Suppressor macrophage treated with lipopolysaccharide for 1 hour (primary cell): ENCODE data around the gene DPP10.
"Not testable (repeated sequence)": the region's sequence is repeated elsewhere in the genome, so short reads cannot be mapped to it uniquely, and the experiment has no call there.

Source experiments
- DNase-seq, 3 donors: peaks; one replicate each; pipeline ENCODE4 v3.0.0-alpha.2; 2020 to 2022

The DPP10 gene

DNA sequence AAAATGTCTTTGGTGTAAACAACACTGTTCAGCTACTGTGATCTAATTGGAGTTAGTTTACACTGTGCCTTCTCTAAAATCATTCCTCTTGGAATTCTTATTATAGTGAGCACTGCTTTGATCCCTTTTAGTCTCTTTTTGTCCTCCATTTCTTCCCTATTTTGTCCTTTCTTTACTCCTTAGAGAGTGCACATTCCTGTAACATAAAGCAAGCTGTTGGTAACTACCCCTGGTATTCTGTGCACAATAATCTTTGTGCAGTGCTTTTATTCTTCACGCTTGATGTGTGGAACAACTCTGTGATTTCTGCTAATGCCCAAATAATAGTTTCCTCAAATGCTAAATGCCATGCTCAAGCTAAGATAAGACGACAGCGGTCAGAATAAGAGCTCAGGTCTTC, 401.5 kb downstream of the DPP10 start:
- no peak for DNase-seq

DNA sequence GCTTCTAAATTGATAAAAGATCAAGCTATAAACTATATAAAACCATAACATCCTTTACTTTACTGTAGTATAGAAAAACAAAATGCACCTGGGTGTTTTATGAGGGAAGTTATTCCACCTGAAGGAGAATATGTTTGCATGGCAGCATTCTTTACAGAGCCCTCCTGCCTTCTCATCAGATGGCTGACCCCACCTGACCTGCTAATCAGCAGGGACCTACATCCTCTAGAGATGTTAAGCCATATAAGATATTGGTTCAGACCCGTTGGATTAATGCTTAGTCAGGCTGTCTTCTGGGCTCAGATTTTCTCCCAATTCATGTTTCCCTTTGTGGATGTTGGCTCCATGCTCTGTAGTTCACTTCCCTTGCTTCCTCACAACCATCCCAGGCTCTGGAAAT, 414.8 kb downstream of the DPP10 start:
- DNase-seq: no peak

DNA sequence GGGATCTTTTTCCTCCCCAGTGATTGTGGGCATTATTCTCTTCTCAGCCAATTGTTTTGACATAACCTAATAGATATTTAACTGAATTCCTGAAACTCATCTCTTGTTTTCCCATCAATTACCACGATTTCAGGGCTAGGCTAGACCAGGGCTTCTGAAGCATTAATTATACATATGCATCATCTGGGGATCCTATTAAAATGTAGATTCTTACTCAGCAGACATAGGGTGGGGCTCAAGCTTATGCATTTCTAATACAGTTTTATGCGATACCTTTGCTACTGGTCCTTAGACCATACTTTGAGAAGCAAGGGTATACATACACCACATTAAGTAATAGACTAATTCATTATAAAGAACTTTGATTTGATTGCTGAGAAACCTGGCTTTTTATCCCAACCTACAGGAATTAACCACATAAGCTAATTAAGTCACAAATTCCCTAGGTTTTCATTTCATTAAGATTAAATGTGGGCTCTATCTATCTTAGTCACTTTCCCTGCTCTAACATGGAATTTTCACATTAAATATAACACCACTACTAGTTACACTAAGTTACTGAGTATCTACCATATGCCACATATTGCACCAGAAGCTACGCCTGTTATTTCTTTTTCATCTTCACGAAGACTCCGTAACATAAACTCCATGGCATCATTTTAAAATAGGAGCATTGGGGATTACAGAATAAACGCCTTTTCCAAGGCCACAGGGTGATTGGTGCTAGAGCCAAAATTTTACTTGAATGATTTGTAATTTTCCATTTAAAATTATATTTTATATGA, 417.5 kb downstream of the DPP10 start:
- DNase-seq: no peak

DNA sequence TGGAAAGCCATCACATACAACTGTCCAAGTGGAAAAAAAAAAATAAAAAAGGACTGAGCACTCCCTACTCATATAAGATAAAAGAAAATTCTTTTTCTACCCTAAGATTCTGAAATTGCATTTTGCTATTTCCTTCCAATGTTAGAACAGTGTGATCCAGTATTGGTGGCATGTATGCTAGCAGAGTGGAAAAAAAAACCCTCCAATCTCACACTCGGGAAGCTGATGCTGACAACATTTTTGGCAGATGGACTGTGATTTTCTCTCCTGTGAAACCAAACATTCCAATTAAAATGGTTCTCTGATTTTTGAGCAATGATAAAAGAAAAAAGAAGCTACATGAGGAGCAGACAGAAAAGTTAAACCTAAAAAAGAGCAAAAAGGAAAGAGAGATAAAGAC, 419.8 kb downstream of the DPP10 start:
- no peak for DNase-seq

DNA sequence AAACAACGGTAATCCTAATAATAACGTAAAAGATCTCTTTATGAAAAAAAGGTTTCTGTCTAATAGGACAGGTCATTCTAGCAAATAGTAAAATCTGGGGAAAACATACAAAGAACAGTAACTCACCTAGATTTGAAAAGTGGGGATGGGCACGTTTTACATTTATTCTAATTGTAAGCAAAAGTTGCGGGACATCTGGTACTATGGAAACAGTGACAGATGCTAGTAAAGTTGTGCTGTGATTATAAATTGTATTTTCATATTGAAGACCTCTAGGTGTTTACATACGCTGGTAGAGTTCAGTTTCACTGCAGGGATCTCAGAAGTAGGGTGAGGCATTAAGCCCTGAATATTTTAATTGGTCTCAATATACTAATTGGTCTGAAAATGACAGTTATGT, 422.5 kb downstream of the DPP10 start:
- no peak for DNase-seq

DNA sequence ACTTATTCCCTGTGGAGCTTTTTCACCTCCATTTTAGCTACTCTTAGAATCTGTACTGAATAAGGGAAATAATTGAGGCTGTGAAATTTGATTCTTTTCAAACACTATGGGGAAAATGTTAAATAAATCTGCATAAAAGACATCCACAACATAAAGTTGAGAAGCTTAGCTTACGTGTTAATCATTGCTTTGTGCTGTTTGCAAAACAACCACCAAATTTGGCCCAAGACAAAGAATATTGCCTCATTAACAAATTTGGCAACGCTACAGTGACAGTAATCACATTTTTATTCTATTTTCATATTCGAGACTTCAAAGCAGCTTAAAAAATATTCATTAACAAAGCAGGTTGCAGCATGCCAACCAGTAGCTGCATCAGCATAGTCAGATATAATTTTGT, 437.6 kb downstream of the DPP10 start:
- DNase-seq: no peak

DNA sequence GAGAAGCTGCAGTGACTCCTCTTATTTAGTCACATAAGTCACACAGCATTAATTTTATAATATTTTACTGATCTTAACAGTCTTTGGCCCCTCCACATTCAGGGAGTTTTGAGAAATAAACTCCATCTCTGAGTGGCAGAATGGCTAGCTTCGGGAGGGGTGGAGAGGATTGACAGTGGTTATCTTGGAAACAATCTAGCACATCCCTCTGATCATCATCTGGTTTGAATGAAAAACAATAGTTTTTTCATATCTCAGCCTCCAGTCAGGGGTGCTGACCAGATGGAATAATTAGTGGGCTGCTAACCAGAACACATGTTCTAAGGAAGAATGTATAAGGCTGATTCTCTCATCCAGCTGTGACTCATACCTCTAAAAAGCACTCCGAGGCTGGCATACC, 477.5 kb downstream of the DPP10 start:
- DNase-seq: no peak

DNA sequence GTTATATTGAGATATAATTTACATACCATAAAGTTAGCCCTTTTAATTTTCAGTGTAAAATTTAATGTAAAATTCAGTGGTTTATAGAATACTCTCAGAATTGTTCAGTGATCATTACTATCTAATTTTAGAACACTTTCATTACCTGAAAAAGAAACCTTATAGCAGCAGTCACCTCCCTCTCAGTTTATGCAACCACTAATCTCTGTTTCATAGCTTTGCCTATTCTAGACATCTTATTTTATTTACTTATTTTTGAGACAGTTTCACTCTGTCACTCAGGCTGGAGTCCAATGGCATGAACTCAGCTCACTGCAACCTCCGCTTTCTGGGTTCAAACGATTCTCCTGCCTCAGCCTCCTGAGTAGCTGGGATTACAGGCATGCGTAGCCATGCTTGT, 479.6 kb downstream of the DPP10 start:
- DNase-seq: no peak

DNA sequence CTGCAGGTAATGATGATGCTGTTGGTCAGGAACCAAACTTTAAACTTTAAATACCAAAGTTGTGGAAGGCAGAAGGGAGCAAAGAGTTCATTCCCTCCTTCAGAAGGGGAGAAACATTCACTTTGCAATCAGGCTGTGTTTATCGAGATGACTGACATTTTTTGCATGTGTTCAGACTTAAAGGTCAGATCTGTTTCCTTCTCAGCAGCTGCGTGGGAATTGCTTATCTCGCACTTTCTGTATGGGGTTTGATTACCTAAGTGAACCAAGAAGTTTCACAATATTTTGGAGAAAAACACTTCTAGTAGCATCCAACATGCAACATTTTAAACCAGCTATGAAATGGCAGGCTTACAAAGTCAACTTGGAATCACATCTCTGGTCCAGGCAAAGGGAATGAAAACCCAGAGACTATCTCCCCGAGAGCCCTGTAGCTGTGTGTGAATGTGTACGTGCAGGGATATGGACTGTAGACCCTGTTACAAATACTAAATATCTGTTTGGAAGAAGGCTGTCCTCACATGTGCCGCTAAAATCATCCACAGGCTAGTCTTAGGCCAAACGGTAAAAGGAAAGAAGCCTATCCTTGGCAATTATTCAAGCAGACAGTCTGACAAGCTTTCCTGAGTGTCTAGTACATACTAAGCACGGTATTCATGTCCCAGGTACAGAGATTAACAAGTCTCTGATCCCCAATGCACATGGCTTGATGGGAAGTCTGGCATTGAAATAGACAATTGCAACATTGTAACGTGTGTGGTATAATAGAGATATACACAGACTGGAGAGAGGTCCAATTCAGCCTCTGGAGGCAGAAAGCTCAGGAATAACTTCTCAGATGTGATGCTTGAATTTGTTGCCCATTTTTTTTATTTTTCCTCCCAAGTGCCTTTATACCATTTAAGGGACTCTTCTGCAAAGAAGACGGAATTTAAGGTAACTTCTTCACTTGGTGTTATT, 483.1 kb downstream of the DPP10 start:
- DNase-seq: no peak

DNA sequence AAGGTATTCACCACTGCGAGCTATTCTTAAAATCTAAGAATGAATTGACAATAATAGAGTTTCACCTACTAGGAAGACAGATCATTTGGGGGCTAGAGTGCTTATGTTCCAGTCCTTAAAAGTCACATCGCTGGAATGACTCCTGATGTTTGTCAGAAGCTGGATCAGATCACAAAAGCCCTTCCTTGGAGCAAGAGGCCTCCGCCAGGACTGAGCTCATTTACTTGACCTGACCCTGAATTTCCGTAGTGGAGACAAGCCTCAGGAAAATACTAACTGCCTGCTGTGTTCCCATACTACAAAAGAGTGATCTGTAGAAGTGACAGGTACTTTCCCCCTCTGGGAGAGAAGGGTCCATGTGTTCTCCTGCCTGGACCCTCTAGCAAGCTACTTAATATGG, 483.9 kb downstream of the DPP10 start:
- no peak for DNase-seq

DNA sequence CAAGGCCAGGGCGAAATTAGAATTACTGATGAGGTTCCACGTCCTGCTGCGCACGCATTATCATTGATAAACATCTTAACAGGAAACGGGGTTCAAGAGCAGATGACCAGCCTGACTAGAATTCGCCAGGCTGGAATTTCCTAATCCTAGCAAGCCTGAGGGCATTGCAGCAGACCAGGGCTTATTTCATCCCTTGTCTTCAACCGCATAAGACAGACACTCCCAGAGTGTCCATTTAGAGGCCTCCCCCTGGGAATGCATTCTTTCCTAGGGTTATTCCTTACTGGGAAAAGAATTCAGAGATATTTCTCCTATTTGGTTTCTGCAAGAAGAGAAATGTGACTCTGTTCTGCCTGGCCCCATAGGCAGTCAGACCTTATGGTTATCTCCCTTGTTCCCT, 486.8 kb downstream of the DPP10 start:
- no peak for DNase-seq

DNA sequence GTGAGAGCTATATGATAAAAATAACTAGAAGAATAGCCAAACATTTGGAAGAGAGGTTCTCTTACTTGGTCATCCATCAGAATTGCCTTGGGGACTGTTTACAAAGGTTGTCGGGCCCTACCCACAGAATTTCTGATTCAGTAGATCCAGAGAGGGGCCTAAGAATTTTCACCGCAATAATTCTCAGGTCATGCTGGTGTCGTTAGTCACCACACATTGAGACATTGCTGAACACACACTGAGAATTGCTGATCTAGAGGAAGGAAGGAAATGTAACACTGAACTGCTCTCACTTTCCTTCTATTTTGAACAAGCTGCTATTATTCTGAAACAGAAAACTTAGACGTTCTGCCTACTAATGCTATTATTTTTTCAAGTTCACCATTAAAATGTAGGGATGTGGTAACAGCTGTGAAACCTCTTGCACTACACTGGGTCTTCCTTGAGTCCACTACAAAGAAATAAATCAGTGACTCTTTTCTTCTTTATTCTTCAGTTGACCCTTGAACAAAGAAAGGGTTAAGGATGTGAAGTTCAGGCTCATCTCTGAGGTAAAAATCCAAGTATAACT, 491.3 kb downstream of the DPP10 start:
- no peak for DNase-seq

DNA sequence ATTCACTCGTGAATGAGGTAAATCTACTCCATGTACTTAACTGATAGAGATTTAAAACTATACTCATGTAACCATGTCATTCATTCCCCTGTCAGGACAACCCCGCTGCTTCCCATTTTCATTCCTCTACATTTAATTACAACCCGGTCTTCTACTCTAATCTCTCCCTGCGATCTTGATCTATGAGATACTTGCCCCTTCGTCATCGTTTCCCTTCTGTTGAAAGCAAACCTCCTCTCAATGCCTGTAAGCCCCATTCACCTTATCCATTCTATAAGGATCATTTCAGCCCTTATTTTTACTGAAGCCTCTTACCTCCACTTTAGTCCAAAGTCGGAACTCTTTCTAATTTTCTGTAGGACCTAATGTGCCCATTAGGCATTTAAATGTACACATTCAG, 492.6 kb downstream of the DPP10 start:
- no peak for DNase-seq

DNA sequence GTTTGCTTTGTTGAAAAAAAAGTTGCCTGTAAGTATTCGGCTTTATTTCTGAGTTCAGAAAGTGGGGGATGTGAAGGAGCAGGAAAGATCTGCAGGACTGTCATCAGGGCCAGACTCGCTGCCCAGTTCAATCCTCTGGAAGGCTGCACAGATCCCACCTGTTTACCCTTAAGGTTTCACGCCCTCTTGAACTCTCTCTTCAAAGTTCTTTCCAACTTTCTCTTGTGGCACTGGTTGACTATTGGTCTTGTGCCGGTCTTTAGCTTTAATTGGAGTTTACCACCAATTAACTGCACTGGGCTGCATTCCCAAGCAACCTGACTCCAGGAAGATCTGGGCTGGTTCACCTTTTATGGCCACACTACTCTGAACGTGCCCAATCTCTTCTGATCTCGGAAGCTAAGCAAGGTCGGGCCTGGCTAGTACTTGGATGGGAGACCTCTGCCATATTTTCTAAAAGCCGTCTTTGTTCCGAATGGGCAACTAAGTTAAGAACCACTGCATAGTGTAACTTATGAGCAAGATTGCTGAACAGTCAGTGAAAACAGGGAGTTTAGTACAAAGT, 495.0 kb downstream of the DPP10 start:
- DNase-seq: no peak

DNA sequence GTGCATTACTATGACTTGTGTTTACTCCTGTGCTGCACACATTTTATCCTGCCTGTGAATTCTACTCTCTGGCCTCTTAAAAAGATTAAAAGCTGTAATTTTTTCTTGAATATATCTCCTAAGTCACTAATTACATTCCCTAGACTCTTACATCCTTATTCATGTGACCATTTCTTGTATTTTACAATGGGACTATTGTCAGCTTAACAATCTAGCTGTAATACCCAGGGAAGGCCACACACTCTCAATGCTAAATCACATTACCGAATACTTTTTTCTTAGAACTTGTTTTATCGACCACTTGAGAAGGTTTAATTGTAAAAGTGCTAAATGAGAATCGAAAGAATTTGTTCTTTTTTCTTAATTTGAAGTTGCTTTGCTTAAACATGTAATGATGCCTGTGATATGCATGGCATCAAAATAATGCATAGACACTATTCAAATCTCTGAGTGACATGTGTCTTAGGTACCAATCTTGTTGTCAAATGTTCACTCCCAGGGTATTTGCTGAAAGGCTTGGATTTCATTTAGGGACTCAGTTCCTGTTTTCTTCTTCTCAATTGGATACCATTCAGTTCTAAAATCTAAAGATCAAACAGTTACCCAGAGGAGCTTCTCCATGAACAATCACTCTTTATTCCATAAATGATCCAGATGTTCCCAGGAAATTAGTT, 498.5 kb downstream of the DPP10 start:
- no peak for DNase-seq

DNA sequence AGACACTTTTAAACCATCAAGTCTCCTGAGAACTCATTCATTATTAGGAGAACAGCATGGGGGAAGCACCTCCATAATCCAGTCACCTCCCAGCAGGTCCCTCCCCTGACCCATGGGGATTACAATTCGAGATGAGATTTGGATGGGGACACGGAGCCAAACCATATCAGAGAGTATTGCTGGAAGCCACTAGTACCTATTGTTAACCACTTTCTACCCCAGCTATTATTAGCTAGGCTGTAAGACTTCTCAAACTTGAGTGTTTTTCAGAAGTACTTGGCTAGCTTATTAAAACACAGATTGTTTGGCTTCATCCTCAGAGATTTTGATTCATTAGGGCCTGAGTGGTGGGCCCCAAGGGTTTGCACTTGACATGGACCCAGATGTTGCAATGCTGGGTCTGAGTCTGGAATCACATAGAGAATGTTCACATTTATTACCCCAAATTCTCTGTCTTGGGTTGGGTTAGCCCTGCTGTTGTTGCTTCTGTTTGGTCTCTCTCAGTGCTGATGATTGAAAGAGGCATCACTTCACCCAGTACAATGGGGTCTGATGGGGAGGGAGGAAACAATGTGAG, 506.9 kb downstream of the DPP10 start:
- no peak for DNase-seq

DNA sequence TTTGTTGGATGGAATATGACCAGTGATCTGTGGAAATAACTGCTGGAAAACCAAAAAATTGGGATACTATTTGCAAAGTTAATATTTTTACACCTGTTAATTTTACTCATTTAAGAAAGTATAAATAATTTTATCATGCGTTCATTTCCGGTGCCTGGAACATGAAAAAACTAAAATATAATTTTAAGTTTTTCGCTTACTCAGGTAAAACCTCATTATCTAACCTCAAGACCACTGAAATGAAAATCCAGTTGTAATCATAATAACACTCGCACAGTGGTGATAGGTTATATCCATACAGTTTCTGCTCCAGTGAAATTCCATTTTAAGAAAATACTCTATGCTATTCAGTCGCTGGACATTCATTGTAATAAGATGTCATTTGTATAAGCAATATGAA, 517.9 kb downstream of the DPP10 start:
- DNase-seq: no peak

DNA sequence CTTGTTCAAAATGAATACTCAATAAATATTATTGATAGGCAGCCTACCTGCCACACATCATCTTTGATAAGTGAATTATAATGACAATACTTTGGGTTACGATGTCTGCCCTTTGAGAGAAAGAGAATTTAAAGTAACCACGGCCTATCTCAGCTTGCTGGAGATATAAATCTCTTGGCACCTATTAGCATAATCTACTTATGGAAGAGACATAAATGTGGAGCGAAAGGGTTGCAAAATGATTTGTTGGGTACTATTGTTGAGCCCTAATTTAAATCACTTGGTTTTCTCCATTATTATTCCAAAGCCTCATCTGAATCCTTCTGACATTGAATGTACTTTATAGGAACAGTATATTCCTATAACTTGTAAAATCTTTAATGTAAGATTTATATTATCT, 520.1 kb downstream of the DPP10 start:
- DNase-seq: no peak

DNA sequence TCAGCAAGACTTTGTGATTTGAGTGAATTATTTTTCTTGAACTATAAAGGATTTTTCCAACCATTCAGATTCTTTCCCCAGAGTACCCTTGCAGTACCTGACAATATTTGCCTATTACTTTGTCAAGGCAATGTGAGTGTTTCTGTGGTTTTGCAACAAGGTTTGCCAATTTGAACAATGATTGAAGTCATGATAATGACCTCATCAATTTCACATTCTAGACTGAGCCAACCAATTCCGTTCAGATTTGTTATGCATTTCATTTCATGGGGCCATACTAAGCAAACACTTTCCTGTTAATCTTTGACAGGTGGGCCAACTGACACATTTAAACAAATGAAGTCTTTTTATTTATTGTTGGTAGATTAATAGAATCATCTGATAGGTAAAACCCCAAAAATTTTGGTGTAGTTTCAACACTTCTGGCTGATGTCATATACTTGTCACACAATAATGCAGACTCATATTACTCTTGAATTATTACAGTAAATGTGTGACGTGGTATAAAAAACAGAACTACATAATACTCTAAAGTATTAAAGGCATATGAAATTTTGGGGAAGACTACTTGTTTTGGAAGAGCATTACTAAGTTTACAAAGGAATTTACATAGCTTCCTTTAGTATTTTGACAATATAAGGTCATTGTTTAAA, 526.4 kb downstream of the DPP10 start:
- no peak for DNase-seq

DNA sequence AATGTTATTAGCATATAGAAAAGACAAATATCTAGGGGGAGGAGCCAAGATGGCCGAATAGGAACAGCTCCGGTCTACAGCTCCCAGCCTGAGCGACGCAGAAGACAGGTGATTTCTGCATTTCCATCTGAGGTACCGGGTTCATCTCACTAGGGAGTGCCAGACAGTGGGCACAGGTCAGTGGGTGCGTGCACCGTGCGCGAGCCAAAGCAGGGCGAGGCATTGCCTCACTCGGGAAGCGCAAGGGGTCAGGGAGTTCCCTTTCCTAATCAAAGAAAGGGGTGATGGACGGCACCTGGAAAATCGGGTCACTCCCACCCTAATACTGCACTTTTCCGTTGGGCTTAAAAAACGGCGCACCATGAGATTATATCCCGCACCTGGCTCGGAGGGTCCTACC, 561.9 kb downstream of the DPP10 start:
- DNase-seq: not testable (repeated sequence)

DNA sequence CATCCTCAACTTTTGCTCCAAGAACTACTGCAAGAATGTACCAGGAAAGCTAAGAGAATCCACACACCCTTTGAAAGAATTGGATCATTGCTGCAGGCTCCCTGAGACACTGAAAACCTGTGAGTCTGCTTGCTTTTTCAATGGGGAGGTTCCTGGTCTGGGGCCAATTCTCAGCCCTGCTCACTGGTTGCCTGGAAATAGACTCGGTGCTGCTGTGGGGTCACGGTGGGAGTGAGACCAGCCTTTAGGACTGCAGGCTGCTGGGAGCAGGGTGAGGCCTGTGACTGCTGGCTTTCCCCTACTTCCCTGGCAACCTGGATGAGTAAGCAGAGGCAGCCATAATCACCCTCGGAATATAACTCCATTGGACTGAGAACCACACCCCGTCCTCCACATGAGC, 569.3 kb downstream of the DPP10 start:
- no peak for DNase-seq

DNA sequence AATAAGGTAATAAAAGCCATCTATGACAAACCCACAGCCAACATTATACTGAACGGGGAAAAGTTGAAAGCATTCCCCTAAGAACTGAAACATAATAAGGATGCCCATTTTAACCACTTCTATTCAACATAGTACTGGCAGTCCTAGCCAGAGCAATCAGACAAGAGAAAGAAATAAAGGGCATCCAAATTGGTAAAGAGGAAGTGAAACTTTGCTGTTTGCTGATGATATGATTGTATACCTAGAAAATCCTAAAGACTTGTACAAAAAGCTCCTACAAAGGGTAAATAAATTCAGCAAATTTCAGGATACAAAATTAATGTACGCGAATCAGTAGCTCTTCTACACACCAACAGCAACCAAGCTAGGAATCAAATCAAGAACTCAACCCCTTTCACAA, 579.6 kb downstream of the DPP10 start:
- DNase-seq: not testable (repeated sequence)
